Esophagus mucosa (tissue), 1 donor: ENCODE data around the gene FRG2. TPM values are rescaled to one million over a fixed set of nuclear protein-coding genes. Genes with fewer than 3 reads are reported as not detected.
"Not testable (repeated sequence)": the region's sequence is repeated elsewhere in the genome, so short reads cannot be mapped to it uniquely, and the experiment has no call there.

Experiments
- ATAC-seq: fragments of 200-7000 bp; cut with Tn5 transposase; one replicate; pipeline ENCODE4 v1.9.1; 2020
- total RNA-seq: library from RNA; stranded (reverse); gene quantifications from one replicate; pipeline ENCODE4 v1.2.4, GENCODE V29; 2023
- donor health status: DM: yes; HTN: yes; CAD: no.

Gene FRG2
- total RNA-seq, result not detected

GRCh38 chr4:190027156-190027555, at the start of gene FRG2:
Gene FRG2, minus strand, starts transcription at chr4:190027256. Its CDS starts 52 bp downstream, at chr4:190027204.
- ATAC-seq, result not testable (repeated sequence)

DNA sequence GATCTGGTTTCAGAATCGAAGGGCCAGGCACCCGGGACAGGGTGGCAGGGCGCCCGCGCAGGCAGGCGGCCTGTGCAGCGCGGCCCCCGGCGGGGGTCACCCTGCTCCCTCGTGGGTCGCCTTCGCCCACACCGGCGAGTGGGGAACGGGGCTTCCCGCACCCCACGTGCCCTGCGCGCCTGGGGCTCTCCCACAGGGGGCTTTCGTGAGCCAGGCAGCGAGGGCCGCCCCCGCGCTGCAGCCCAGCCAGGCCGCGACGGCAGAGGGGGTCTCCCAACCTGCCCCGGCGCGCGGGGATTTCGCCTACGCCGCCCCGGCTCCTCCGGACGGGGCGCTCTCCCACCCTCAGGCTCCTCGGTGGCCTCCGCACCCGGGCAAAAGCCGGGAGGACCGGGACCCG, 41.3 kb upstream of the FRG2 start:
- ATAC-seq, result not testable (repeated sequence)

GRCh38 chr4:190064805-190065204, 37.7 kb upstream of the FRG2 start:
- ATAC-seq, result not testable (repeated sequence)

DNA sequence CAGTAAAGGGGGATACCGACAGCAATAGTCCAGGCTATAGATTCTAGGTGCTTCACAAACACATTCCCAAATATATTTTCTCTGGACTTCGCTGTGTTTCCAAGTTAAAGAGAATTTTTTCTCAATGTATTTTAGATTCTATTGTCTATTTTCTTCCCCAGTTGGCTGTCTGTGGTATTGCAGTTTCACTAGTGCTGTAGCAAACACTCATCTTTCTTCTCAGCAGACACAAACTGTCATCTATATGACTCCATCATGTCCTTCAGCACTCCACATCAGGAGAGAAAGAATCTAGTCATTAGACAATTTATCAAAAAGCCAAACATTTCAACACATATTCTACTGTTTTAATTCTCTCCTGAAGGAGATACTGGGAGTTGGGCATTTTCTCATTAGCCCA, 37.3 kb upstream of the FRG2 start, which contains the start of gene DBET:
Gene DBET (plus strand): TSS at position 161 of the 400 bp plus-strand sequence.
- ATAC-seq, result not testable (repeated sequence)

DNA sequence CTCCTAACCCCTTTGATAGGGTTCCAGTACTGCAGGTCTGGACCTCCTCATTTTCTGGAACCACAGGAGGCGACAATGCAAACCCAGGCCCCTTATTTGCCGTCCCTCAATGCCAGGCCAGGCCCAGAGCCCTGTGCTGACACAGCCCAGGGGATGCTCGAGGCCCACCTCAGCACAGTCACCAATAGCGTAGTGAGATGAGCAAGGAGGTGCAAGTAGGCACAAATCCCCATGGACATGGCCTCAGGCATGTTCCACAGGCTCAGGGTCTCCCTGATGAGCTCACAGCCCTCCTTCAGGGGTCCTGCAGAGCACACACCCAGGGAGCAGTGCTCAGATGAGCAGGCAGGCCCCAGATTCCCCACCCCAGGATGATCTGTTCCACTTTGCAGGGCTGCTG, 31.9 kb upstream of the FRG2 start:
- ATAC-seq, result not testable (repeated sequence)

GRCh38 chr4:190049378-190050239, 22.6 kb upstream of the FRG2 start:
- ATAC-seq, result not testable (repeated sequence)

DNA sequence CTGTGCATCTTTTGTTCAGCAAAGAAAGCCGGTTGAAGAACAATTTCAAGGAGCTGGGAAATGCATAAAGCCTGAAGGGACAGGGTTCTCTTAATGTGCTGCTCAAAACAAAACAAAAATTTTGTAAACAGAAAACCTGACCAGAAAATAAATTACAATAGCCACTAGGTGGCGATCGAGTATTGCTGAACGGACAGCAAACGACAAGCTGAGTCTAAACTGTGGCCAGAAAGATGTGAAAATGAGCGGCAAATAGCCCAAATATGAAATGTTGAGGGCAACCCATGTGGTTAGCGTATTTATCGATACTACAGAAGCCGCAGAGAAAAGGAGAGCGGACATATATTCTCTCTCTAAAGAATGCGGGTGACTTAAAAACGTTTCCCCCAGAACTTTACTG, 20.6 kb upstream of the FRG2 start:
- ATAC-seq, result not testable (repeated sequence)

DNA sequence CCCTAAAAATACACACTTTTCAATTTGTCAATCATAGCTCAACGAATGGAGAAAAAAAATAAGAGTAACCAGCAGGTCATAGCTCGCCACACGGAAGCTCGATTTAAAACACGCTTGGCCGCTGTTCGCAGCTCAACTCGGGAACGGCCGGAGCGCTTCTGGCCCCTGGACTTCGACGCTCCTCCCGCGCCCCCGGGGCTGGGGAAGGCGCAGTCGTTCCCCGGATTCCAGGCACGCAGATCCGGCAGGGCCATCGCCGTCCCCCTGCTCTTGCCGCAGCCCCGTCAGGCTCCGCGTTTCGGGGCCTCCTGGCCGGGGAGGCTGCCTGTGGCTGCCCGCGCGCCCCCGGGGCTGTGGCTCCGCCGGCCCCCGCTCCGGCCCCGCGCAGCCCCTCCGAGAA, 13.8 kb upstream of the FRG2 start:
- not testable (repeated sequence) for ATAC-seq

DNA sequence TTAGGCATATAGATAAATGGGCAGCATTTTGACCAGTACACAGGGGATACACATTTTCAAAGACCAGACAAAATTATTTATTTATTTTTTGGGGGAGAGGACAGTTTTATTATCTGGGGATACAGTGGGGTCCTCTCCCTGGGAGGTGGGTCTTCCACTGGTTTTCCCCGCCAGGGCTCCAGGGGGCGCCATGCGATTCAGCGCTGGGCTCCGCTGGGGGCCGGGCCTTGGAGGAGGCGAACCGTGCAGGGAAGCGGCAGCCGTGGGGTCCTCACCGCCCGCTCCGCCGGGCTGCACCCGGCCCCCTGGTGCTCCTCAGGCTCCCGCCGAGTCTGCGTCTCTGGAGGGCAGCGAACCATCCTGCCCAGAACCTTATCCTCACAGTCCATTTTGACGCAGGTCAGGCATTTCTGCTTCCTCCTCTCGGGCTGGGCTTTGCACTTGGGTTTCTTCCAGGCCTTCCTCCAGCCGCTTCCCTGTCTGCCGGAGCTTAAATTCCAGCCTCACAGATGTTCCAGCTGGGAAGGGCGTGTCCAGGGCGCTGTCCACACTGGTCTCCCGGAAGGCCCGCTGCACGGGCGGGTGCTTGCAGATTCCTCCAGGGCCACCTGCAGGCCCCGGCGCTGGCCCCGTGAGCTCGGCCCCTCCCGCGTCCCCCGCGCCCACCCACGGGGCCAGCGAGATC, 10.8 kb upstream of the FRG2 start:
- not testable (repeated sequence) for ATAC-seq

DNA sequence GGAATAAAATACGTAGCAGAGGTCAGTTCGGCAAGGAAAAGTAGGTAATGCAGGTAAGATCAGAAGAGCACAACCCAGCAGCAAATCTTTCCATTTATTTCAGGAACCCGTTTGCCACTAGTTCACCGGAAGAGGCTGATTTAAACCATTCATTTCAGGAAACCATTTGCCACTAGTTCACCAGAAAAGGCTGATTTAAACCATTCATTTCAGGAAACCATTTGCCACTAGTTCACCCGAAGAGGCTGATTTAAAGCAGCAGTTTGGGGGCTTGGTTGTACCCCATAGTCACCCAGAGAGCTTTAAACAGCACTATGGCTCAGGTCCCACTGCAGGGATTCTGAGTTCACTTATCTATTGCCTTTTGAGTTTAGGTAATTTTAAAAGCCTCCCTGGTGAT, 4.2 kb upstream of the FRG2 start:
- ATAC-seq, result not testable (repeated sequence)

DNA sequence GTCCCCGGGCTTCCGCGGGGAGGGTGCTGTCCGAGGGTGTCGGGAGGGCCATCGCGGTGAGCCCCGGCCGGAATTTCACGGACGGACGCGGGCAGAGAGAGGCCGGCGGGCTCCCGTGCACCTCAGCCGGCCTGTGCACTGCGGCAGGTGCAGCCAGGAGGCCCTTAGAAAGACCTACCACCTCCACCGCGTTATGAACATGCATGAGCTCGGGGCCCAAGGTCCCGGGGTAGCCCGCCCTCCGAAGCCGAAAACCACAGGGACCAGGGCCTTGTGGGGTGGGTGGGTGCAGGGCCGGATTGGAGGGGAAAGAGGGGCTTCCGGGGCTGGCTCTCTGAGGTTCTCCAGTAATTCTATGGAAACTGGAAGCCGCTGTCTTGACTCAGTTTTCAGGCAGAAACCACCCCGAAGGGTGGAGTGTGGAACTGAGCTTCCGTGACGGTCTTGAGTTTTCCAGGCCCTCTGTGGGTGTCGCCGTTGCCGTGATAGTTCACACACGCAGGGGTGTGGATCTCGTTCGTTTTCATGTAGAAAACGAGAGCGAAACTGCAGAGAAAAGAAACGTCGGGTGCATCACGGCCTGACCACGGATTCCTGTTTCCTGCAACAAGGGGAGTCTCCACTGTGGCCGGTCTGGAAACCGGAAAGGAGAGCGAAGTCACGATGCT, 4.3 kb downstream of the FRG2 start:
- ATAC-seq, result peak; percentile 68

DNA sequence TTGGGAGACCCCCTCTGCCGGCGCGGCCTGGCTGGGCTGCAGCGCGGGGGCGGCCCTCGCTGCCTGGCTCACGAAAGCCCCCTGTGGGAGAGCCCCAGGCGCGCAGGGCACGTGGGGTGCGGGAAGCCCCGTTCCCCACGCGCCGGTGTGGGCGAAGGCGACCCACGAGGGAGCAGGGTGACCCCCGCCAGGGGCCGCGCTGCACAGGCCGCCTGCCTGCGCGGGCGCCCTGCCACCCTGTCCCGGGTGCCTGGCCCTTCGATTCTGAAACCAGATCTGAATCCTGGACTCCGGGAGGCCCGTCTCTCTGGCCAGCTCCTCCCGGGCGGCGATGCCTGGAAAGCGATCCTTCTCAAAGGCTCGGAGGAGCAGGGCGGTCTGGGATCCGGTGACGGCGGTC, 5.1 kb downstream of the FRG2 start:
- ATAC-seq, result not testable (repeated sequence)

GRCh38 chr4:190020790-190021717, 6.0 kb downstream of the FRG2 start:
- peak; percentile 66 for ATAC-seq

DNA sequence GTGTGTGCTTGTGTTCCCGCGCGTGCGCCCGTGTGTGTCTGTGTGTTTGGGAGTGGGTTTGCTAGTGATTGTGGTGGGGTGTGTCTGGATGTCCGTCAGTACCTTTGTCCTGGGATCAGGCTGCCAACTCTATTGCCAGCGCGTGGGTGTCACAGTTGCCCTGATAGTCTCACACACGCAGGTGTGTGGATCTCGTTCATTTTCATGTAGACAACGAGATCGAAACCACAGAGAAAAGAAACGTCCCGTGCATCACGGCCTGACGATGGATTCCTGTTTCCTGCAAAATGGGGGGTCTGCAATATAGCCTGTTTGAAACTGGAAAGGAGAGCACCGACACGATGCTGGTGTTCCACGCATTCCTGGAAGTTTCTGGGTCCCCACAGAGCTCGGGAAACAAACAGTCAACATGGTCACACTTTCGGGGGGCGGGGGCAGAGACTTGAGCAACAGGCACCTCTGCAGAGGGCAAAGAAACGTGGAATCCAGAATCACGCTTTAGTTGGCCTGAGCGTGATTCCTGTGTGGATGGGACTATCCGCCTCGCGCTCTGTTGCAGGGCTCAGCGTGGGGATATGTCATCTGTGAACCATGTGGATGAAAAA, 7.1 kb downstream of the FRG2 start:
- ATAC-seq, result not testable (repeated sequence)

- no peak for ATAC-seq
Measured at GRCh38 chr4:190019023-190019858, 7.8 kb downstream of the FRG2 start.

- ATAC-seq, result no peak
Measured at GRCh38 chr4:190018201-190018920, 8.7 kb downstream of the FRG2 start.

GRCh38 chr4:190017357-190018200, 9.5 kb downstream of the FRG2 start:
- no peak for ATAC-seq

DNA sequence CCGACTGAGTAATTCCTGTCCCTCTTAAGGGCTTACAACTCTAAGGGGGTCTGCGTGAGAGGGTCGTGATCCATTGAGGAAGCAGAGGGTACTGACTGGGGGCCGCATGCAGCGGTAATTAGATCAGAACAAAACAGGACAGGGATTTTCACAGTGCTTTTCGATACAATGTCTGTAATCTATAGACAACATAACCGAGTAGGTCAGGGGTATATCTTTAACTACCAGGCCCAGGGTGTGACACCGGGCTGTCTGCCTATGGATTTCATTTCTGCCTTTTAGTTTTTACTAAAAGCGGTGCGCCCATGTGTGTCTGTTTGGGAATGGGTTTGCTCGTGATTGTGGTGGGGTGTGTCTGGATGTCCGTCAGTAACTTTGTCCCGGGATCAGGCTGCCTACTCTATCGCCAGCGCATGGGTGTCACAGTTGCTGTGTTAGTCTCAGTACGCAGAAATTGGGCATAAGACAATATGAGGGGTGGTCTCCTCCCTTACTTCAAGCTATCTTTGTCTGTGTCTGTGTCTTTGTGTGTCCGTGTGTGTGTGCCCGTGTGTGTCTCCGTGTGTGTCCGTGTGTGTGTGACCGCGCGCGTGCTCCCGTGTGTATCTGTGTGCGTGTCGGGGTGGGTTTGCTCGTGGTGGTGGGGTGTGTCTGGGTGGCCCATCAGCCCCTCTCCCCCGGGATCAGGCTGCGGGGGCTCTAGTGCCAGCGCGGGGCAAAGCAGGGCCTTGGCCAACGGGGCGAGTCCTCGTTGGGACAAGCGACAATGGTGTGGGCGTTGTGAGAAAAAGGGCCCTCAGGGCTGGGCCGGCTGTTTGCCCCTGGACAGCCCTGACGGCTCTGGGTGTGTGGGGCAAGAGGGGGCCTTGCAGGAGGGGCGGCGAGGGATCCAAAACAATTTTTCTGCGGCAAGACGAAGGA, 10.4 kb downstream of the FRG2 start:
- no peak for ATAC-seq
